HepG2 (cell line): ENCODE data around the gene TUBG2. TPM values are rescaled to one million over a fixed set of nuclear protein-coding genes. Genes with fewer than 3 reads are reported as not detected.
"Not testable (repeated sequence)": the region's sequence is repeated elsewhere in the genome, so short reads cannot be mapped to it uniquely, and the experiment has no call there.

Experiments used
- ATAC-seq: fragments of 200-7000 bp; cut with Tn5 transposase; 3 replicates; pipeline ENCODE4 v1.9.1; 2020; ENCODE audit warnings: mild to moderate bottlenecking, moderate library complexity
- BruUV-seq: library from RNA; stranded (reverse); fragments of 400-500 nt; replicated peaks from 2 replicates; lab custom pipeline; 2021; lab: Mats Ljungman, UMichigan
- CTCF ChIA-PET: fragments of 300-600 bp; formaldehyde crosslinking; extraction: SDS; loops from one replicate; lab custom pipeline; 2021; ENCODE audit warnings: low total read pairs, inconsistent platforms, low intra/inter-chr PET ratio; lab: Yijun Ruan, JAX
- POLR2A ChIA-PET: fragments of 350-600 bp; sonication (Branson Sonifier 250); formaldehyde crosslinking; loops from one replicate; lab custom pipeline; 2020; ENCODE audit warnings: antibody characterized with exemption, inconsistent platforms; lab: Yijun Ruan, JAX
- DNase-seq: peaks from one replicate; pipeline ENCODE4 v3.0.0-alpha.2; 2015; ENCODE audit warnings: low spot score
- FAIRE-seq: peaks from 3 replicates; lab custom pipeline; 2011; peaks lifted over from hg19 to GRCh38; lab: Jason Lieb, UNC
- H2AFZ ChIP-seq: one replicate; pipeline ENCODE4 v1.6.1; 2011; ENCODE audit warnings: low read length, inconsistent platforms
- H3K27ac ChIP-seq: fragments of 300-600 bp; 3 replicates; pipeline ENCODE4 v1.8.0; 2011; ENCODE audit warnings: mixed run types, mild to moderate bottlenecking, mixed read lengths, low read length, inconsistent platforms; ENCODE audit not compliant: insufficient read depth; ENCODE audit errors: extremely low read length
- H3K27me3 ChIP-seq, 2 experiments: fragments of 200-600 bp in 1 of 2; 2 replicates in 1 of 2; 3 replicates in 1 of 2; pipeline versions ENCODE4 v1.6.0 to v1.8.0; 2011; ENCODE audit warnings: low read length in 2 of 2, mild to moderate bottlenecking in 2 of 2, moderate library complexity in 2 of 2, inconsistent platforms in 1 of 2; ENCODE audit not compliant: insufficient read depth in 2 of 2, control insufficient read depth in 1 of 2
- H3K36me3 ChIP-seq, 2 experiments: fragments of 200-600 bp in 1 of 2; replicated peaks in 1 of 2; 2 replicates in 1 of 2; 3 replicates in 1 of 2; pipeline versions ENCODE4 v1.5.1 to v1.8.0; 2011; ENCODE audit warnings: low read length in 2 of 2, inconsistent platforms in 1 of 2; ENCODE audit not compliant: insufficient read depth in 2 of 2, control insufficient read depth in 1 of 2
- H3K4me1 ChIP-seq: 2 replicates; pipeline ENCODE4 v1.5.1; 2012; ENCODE audit warnings: low read length, inconsistent platforms; ENCODE audit not compliant: insufficient read depth
- H3K4me2 ChIP-seq: 2 replicates; pipeline ENCODE4 v1.6.0; 2011; ENCODE audit warnings: low read depth, low read length, inconsistent platforms
- H3K4me3 ChIP-seq, 3 experiments: fragments of 200-600 bp in 1 of 3; sonication (generic), shearing (Covaris generic) in 1 of 3; replicated peaks in 1 of 3; 2 replicates each; pipeline ENCODE4 v1.5.1; 2011 to 2016; ENCODE audit warnings: low read length in 3 of 3, inconsistent platforms in 2 of 3, low read depth in 2 of 3, mild to moderate bottlenecking in 2 of 3, control low read depth in 1 of 3, mixed read lengths in 1 of 3; ENCODE audit not compliant: insufficient read depth in 1 of 3
- H3K79me2 ChIP-seq: one replicate; pipeline ENCODE4 v1.6.1; 2011; ENCODE audit warnings: low read length, inconsistent platforms; ENCODE audit not compliant: insufficient read depth
- H3K9ac ChIP-seq: 2 replicates; pipeline ENCODE4 v1.6.0; 2011; ENCODE audit warnings: mild to moderate bottlenecking, low read depth, low read length, inconsistent platforms; ENCODE audit not compliant: insufficient read depth
- H3K9me3 ChIP-seq: 2 replicates; pipeline ENCODE4 v1.5.1; 2012; ENCODE audit warnings: mild to moderate bottlenecking, low read length
- H4K20me1 ChIP-seq: 2 replicates; pipeline ENCODE4 v1.6.0; 2011; ENCODE audit warnings: inconsistent platforms, mild to moderate bottlenecking, low read length, moderate library complexity; ENCODE audit not compliant: insufficient read depth
- CSRNP1 ChIP-seq: sonication (generic); formaldehyde crosslinking; IDR thresholded peaks from 2 replicates; pipeline ENCODE4 v1.8.1; 2023; ENCODE audit warnings: mild to moderate bottlenecking, missing genetic modification reagents
- HES4 ChIP-seq: sonication (generic); formaldehyde crosslinking; IDR thresholded peaks from 2 replicates; pipeline ENCODE4 v1.9.0; 2021; ENCODE audit warnings: mild to moderate bottlenecking, missing genetic modification reagents, borderline replicate concordance
- NR2F2 ChIP-seq: IDR thresholded peaks from 2 replicates; pipeline ENCODE4 v1.6.1; 2012; ENCODE audit warnings: low read depth, inconsistent platforms, borderline replicate concordance
- SRSF4 ChIP-seq: fragments of 200-400 bp; formaldehyde crosslinking; IDR thresholded peaks from one replicate; pipeline ENCODE4 v1.6.1; 2018; ENCODE audit warnings: mild to moderate bottlenecking, low read depth, low read length, moderate library complexity; ENCODE audit not compliant: poor library complexity, severe bottlenecking
- TARDBP ChIP-seq: sonication (generic); formaldehyde crosslinking; IDR thresholded peaks from 2 replicates; pipeline ENCODE4 v1.8.0; 2022; ENCODE audit warnings: mild to moderate bottlenecking, missing genetic modification reagents
- TCF12 ChIP-seq, 2 experiments: fragments of 450-650 bp in 1 of 2; sonication (generic) in 1 of 2; formaldehyde crosslinking in 1 of 2; IDR thresholded peaks; 2 replicates each; pipeline versions ENCODE4 v1.6.1 to v1.8.0; 2017 to 2022; ENCODE audit warnings: antibody characterized with exemption in 1 of 2, mild to moderate bottlenecking in 1 of 2, missing genetic modification reagents in 1 of 2, moderate library complexity in 1 of 2
- ZNF333 ChIP-seq: sonication (generic); formaldehyde crosslinking; IDR thresholded peaks from 2 replicates; pipeline ENCODE4 v1.4.0; 2020; ENCODE audit warnings: mild to moderate bottlenecking, missing genetic modification reagents, borderline replicate concordance
- ZNF451 ChIP-seq: sonication (generic); formaldehyde crosslinking; IDR thresholded peaks from 2 replicates; pipeline ENCODE4 v1.5.0; 2020; ENCODE audit warnings: mild to moderate bottlenecking, missing genetic modification reagents
- ZNF550 ChIP-seq: sonication (generic); formaldehyde crosslinking; IDR thresholded peaks from 2 replicates; pipeline ENCODE4 v1.4.0; 2020; ENCODE audit warnings: mild to moderate bottlenecking, missing genetic modification reagents, borderline replicate concordance
- WGBS: methylation state at CpG from one replicate; pipeline ENCODE4 v1.1.6; 2017; ENCODE audit warnings: low lambda C conversion rate; 5-methylcytosine and 5-hydroxymethylcytosine counted together
- in situ Hi-C: cut with HindIII; loops from 2 replicates; pipeline ENCODE4 v1.10.0; 2017; ENCODE audit warnings: low pct_unique_long_range_greater_than_20kb; ENCODE audit not compliant: extremely low pct_ligation_motif_present
- intact Hi-C: fragments of 100-400 bp; cut with micrococcal nuclease; formaldehyde crosslinking; loops from one replicate; pipeline ENCODE4 v1.10.0; 2022; ENCODE audit not compliant: unreplicated experiment
- polyA plus RNA-seq, 8 experiments: library from polyadenylated mRNA; depleted of rRNA in 3 of 8; stranded (reverse) in 7 of 8; unstranded in 1 of 8; fragments of >200 nt; fragmentation: Illumina TruSeq in 4 of 8; extraction: Trizol in 4 of 8; gene quantifications; 2 replicates each; pipeline versions ENCODE4 v1.2.1 to v1.2.3, GENCODE V29; 2011 to 2016; ENCODE audit warnings: low read depth in 4 of 8, missing spikeins in 1 of 8, mixed read lengths in 1 of 8; ENCODE audit not compliant: insufficient read depth in 1 of 8
- total RNA-seq, 5 experiments: library from RNA; depleted of rRNA; stranded (reverse); fragments of >200 nt; fragmentation: Illumina TruSeq; extraction: Trizol; gene quantifications; 2 replicates each; pipeline ENCODE4 v1.2.3, GENCODE V29; 2016; ENCODE audit warnings: low read depth in 1 of 5
- TF ChIP-seq, protein P1 (sequence below): fragments of 450-650 bp; IDR thresholded peaks from 2 replicates; pipeline ENCODE4 v1.6.1; 2016
- TF ChIP-seq, protein P2 (sequence below): sonication (generic); formaldehyde crosslinking; IDR thresholded peaks from 2 replicates; pipeline ENCODE4 v1.5.0; 2020; ENCODE audit warnings: mild to moderate bottlenecking, missing genetic modification reagents

TUBG2 gene
- total and polyA plus RNA-seq, 2 of the 13 experiments (the other 11 are each of a cell fraction or from before 2014, with no cell fraction given) = 16.0 to 42.3 TPM

DNA sequence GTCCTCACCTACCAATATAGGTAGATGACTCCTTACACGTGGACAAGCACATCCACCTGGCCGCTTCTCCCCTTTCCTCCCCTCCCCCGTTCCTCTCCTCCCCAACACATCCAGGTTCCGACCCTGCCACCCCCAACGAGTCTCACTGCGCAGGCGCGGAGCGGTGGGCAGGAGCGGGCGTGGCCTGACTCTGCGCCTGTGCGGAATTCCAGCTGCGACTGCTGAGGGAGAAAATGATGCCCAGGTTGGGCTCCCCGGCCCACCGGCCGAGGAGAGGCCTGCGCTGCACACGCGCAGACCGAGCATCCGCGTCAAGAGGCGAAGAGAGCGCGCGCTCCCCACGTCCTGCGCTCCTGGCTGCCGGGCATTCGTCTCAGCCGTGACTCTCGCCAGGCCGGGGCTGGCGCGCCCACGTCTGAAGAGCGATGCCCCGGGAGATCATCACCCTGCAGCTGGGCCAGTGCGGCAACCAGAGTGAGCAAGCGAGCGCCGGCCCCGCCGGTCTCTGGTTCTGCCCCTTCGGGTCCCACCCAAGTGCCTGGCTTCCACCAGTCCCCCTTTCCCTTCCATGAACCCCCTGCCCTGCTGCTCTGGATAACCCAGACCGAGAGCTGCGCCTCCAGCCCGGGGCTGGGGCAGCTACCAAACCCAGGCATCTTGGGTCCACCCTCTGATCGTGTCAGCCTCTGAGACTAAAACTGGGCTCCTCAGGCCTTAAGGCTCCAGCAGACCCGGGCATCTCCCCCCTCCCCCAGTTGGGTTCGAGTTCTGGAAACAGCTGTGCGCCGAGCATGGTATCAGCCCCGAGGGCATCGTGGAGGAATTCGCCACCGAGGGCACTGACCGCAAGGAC is at the start of gene TUBG2 (continued):
- TF ChIP-seq, protein P1, sequence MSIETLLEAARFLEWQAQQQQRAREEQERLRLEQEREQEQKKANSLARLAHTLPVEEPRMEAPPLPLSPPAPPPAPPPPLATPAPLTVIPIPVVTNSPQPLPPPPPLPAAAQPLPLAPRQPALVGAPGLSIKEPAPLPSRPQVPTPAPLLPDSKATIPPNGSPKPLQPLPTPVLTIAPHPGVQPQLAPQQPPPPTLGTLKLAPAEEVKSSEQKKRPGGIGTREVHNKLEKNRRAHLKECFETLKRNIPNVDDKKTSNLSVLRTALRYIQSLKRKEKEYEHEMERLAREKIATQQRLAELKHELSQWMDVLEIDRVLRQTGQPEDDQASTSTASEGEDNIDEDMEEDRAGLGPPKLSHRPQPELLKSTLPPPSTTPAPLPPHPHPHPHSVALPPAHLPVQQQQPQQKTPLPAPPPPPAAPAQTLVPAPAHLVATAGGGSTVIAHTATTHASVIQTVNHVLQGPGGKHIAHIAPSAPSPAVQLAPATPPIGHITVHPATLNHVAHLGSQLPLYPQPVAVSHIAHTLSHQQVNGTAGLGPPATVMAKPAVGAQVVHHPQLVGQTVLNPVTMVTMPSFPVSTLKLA = no peak
- TF ChIP-seq TARDBP (CRISPR knock-in tag) (no peak), SRSF4 (no peak), ZNF550 (CRISPR knock-in tag) (no peak)

DNA sequence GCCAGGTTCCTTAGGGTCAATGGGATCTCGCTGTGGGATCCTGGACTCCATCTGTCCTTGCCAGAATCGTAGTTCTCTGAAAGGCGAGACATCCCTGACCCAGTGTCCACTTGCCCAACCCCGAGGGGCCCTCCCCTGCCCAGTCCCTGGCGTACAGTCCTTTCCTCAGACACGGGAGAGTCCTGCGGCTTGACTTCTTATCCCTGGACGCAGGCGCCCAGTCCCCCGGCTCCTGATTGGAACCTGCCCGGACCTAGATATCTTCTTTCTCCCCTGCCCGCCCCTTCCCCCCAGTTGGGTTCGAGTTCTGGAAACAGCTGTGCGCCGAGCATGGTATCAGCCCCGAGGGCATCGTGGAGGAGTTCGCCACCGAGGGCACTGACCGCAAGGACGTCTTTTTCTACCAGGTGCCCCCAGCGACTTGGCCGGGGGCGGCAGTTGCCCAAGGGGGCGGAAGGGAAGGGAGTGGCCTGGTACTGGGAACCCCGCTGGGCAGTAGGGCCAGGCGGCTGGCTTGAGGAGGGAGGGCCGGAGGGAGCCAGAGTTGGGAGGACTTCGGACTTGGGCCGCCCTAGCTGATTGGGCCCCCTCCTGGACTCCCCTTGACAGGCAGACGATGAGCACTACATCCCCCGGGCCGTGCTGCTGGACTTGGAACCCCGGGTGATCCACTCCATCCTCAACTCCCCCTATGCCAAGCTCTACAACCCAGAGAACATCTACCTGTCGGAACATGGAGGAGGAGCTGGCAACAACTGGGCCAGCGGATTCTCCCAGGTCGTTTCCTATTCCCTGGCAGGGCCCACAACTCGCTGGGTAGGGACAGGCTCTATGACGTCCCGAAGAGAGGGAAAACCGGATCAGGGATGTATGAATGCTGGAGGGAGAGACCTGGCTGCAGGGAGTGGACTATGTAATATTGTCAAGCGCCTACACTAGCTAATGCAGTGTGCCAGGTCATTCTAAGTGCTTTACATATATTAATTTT is 49.0 kb upstream of the TUBG2 start:
- DNase-seq; H2AFZ ChIP-seq; H3K27me3 ChIP-seq; H4K20me1 ChIP-seq; in situ Hi-C loops; H3K9me3 ChIP-seq; TF ChIP-seq TCF12 (IDR thresholded peaks at IDR 0.05): not testable (repeated sequence)
- H3K79me2 ChIP-seq = peaks cover 46% of the 10 kb centered on the region
- ATAC-seq = peak; percentile 86
- peak overlapping the region; percentile 89 for H3K4me2 ChIP-seq
- BruUV-seq = TSS peak; percentile 73
- peaks cover 24 to 34% of the 10 kb centered on the region in 2 experiments for H3K36me3 ChIP-seq
- peak overlapping the region; percentile 74 to 91 (median 75) for H3K4me3 ChIP-seq
- intact Hi-C loops = loop anchor here (2.0 kb wide), 1 partner anchor 69 kb away; no protein-coding TSS in a partner anchor
- ChIA-PET POLR2A (interaction anchor here (0.8 to 4.0 kb wide), 40 partner anchors 9 to 524 kb away, joined by 3 to 60 read pairs (median 7); partner anchors contain the start of genes BECN1, CCR10, CNTD1 and CNTNAP1), CTCF (interaction anchor here (1.4 kb wide), 1 partner anchor 9 kb away, joined by 6 read pairs; no protein-coding TSS in a partner anchor)
- FAIRE-seq = peak; percentile 99
- H3K27ac ChIP-seq = peak overlapping the region; percentile 89
- H3K4me1 ChIP-seq = peaks cover 51% of the 10 kb centered on the region
- peak overlapping the region; percentile 90 for H3K9ac ChIP-seq
- 7% methylated on average over 33 of the region's 42 CpGs for WGBS
- 0 out of 2 replicates have a peak, but pooled peaks have one; percentile 6 for TF ChIP-seq CSRNP1
- TF ChIP-seq HES4 (CRISPR knock-in tag) = peak; percentile 53; the same call in 1 of the 2 replicates
- TF ChIP-seq, protein P2, sequence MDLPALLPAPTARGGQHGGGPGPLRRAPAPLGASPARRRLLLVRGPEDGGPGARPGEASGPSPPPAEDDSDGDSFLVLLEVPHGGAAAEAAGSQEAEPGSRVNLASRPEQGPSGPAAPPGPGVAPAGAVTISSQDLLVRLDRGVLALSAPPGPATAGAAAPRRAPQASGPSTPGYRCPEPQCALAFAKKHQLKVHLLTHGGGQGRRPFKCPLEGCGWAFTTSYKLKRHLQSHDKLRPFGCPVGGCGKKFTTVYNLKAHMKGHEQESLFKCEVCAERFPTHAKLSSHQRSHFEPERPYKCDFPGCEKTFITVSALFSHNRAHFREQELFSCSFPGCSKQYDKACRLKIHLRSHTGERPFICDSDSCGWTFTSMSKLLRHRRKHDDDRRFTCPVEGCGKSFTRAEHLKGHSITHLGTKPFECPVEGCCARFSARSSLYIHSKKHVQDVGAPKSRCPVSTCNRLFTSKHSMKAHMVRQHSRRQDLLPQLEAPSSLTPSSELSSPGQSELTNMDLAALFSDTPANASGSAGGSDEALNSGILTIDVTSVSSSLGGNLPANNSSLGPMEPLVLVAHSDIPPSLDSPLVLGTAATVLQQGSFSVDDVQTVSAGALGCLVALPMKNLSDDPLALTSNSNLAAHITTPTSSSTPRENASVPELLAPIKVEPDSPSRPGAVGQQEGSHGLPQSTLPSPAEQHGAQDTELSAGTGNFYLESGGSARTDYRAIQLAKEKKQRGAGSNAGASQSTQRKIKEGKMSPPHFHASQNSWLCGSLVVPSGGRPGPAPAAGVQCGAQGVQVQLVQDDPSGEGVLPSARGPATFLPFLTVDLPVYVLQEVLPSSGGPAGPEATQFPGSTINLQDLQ (CRISPR knock-in tag) = peak; percentile 16; the same call in 1 of the 2 replicates
- TF ChIP-seq NR2F2 = peak; percentile 30; the same call in 1 of the 2 replicates
- TF ChIP-seq ZNF333 (CRISPR knock-in tag) = peak; percentile 3; the same call in 1 of the 2 replicates
- peak; percentile 1; the same call in 1 of the 2 replicates for TF ChIP-seq ZNF451 (CRISPR knock-in tag)
- 0 out of 2 replicates have a peak, but pooled peaks have one; percentile 67 for TF ChIP-seq TCF12 (CRISPR knock-in tag; IDR thresholded peaks at IDR 0.05)
